GM12864 (cell line): ENCODE data around the gene SEC16A.

Experiments
- DNase-seq: peaks from one replicate; pipeline ENCODE4 v3.0.0-alpha.2; 2011; ENCODE audit warnings: low read depth
- H3K4me3 ChIP-seq: 2 replicates; pipeline ENCODE4 v1.5.1; 2011; ENCODE audit warnings: mild to moderate bottlenecking, low read depth, low read length, control low read depth
- CTCF ChIP-seq: IDR thresholded peaks from 2 replicates; pipeline ENCODE4 v1.5.1; 2011; ENCODE audit warnings: low read depth, mild to moderate bottlenecking, moderate library complexity, low read length, control low read depth, inconsistent platforms; ENCODE audit errors: missing control alignments

SEC16A gene

GRCh38 chr9:136528716-136529341 lies 46.0 kb upstream of the SEC16A start:
- no peak for TF ChIP-seq CTCF
- no peak overlapping the region for H3K4me3 ChIP-seq
- no peak for DNase-seq

- no peak for DNase-seq
- TF ChIP-seq CTCF = no peak
- no peak overlapping the region for H3K4me3 ChIP-seq
Observed at GRCh38 chr9:136527721-136528710, 45.2 kb upstream of the SEC16A start.

- DNase-seq = no peak
- no peak overlapping the region for H3K4me3 ChIP-seq
- TF ChIP-seq CTCF = no peak
Observed at GRCh38 chr9:136527131-136527530, 44.3 kb upstream of the SEC16A start.

GRCh38 chr9:136526625-136527066 lies 43.8 kb upstream of the SEC16A start:
- H3K4me3 ChIP-seq = no peak overlapping the region
- no peak for DNase-seq
- TF ChIP-seq CTCF = no peak

GRCh38 chr9:136525841-136526499 lies 43.1 kb upstream of the SEC16A start:
- H3K4me3 ChIP-seq = no peak overlapping the region
- DNase-seq = no peak
- TF ChIP-seq CTCF = no peak

GRCh38 chr9:136525207-136525606 lies 42.4 kb upstream of the SEC16A start:
- no peak for TF ChIP-seq CTCF
- DNase-seq = no peak
- H3K4me3 ChIP-seq = no peak overlapping the region
